H1 (cell line): ENCODE measurements around the gene IQSEC3. TPM values are rescaled to one million over a fixed set of nuclear protein-coding genes. Genes with fewer than 3 reads are reported as not detected.

Source experiments
- CTCF ChIA-PET: fragments of 300-600 bp; sonication (Branson Sonifier 250); formaldehyde crosslinking; loops from one replicate; lab custom pipeline; 2021; ENCODE audit not compliant: partially characterized antibody; lab: Charles Lee
- POLR2A ChIA-PET: fragments of 300-600 bp; sonication (Branson Sonifier 250); formaldehyde crosslinking; loops from one replicate; lab custom pipeline; 2021; ENCODE audit warnings: inconsistent platforms; ENCODE audit not compliant: partially characterized antibody; lab: Charles Lee
- DNase-seq, 2 experiments: peaks; one replicate each; pipeline versions ENCODE4 v3.0.0 to v3.0.0-alpha.2; 2010 to 2022; ENCODE audit warnings: low spot score in 2 of 2, low read depth in 1 of 2, mixed read lengths in 1 of 2
- FAIRE-seq: peaks from 2 replicates; lab custom pipeline; 2011; peaks lifted over from hg19 to GRCh38; lab: Jason Lieb, UNC
- H2AFZ ChIP-seq: 2 replicates; pipeline ENCODE4 v1.8.1; 2012; ENCODE audit warnings: low read length, inconsistent platforms
- H2AK5ac ChIP-seq: 2 replicates; pipeline ENCODE4 v1.6.1; 2013; ENCODE audit warnings: low read depth, low read length
- H2BK120ac ChIP-seq: replicated peaks from 2 replicates; pipeline ENCODE3; 2013; ENCODE audit warnings: low read depth, low read length, inconsistent platforms
- H2BK12ac ChIP-seq: 2 replicates; pipeline ENCODE4 v1.6.1; 2013; ENCODE audit warnings: low read depth, low read length
- H2BK15ac ChIP-seq: 2 replicates; pipeline ENCODE4 v1.6.1; 2013; ENCODE audit warnings: low read length
- H2BK20ac ChIP-seq: 2 replicates; pipeline ENCODE4 v1.6.1; 2013; ENCODE audit warnings: low read length
- H2BK5ac ChIP-seq: 2 replicates; pipeline ENCODE4 v1.6.1; 2013; ENCODE audit warnings: low read depth, low read length
- H3K14ac ChIP-seq: 2 replicates; pipeline ENCODE4 v1.6.1; 2013; ENCODE audit warnings: inconsistent platforms; ENCODE audit not compliant: insufficient read length
- H3K18ac ChIP-seq: 2 replicates; pipeline ENCODE4 v1.6.1; 2013; ENCODE audit warnings: low read length; ENCODE audit errors: extremely low read depth
- H3K23ac ChIP-seq: 2 replicates; pipeline ENCODE4 v1.6.1; 2013; ENCODE audit warnings: inconsistent platforms; ENCODE audit not compliant: insufficient read length
- H3K23me2 ChIP-seq: 2 replicates; pipeline ENCODE4 v1.6.1; 2013; ENCODE audit warnings: low read depth, low read length
- H3K27ac ChIP-seq: 2 replicates; pipeline ENCODE4 v1.6.1; 2011; ENCODE audit warnings: low read depth, low read length, inconsistent platforms
- H3K27me3 ChIP-seq, 4 experiments: replicated peaks in 1 of 4; 1 replicate in 1 of 4; 2 replicates in 3 of 4; pipeline versions ENCODE4 v1.6.1 to v1.8.1; 2011 to 2013; ENCODE audit warnings: low read length in 3 of 4, mild to moderate bottlenecking in 3 of 4, inconsistent platforms in 2 of 4, mixed read lengths in 2 of 4, moderate library complexity in 1 of 4; ENCODE audit not compliant: control insufficient read depth in 3 of 4, insufficient read depth in 3 of 4; ENCODE audit errors: extremely low read depth in 1 of 4
- H3K36me3 ChIP-seq, 4 experiments: 2 replicates each; pipeline versions ENCODE4 v1.6.1 to v1.8.1; 2011 to 2013; ENCODE audit warnings: mild to moderate bottlenecking in 4 of 4, low read length in 3 of 4, moderate library complexity in 2 of 4, control low read depth in 1 of 4, inconsistent platforms in 1 of 4; ENCODE audit not compliant: insufficient read depth in 4 of 4, control insufficient read depth in 2 of 4
- H3K4ac ChIP-seq: replicated peaks from 2 replicates; pipeline ENCODE3; 2013; ENCODE audit warnings: low read length, low read depth, mixed read lengths, inconsistent platforms; ENCODE audit not compliant: insufficient read length
- H3K4me1 ChIP-seq, 4 experiments: replicated peaks in 1 of 4; 1 replicate in 1 of 4; 2 replicates in 3 of 4; pipeline versions ENCODE4 v1.6.1 to v1.8.1; 2011 to 2013; ENCODE audit warnings: low read length in 3 of 4, inconsistent platforms in 2 of 4, mixed read lengths in 1 of 4; ENCODE audit not compliant: insufficient read depth in 4 of 4, control insufficient read depth in 3 of 4
- H3K4me2 ChIP-seq, 2 experiments: 2 replicates each; pipeline versions ENCODE4 v1.6.1 to v1.8.1; 2011 to 2013; ENCODE audit warnings: low read depth in 2 of 2, low read length in 2 of 2, control low read depth in 1 of 2, inconsistent platforms in 1 of 2, mild to moderate bottlenecking in 1 of 2; ENCODE audit not compliant: insufficient read depth in 1 of 2
- H3K4me3 ChIP-seq, 4 experiments: fragments of 200-600, 300-600 bp in 1 of 4; sonication (generic), shearing (Covaris generic), sonication (Bioruptor Twin) in 1 of 4; 2 replicates each; pipeline versions ENCODE4 v1.5.1 to v1.8.1; 2011 to 2016; ENCODE audit warnings: low read length in 4 of 4, low read depth in 3 of 4, control low read depth in 2 of 4, inconsistent platforms in 2 of 4, mild to moderate bottlenecking in 2 of 4, mixed read lengths in 1 of 4, moderate library complexity in 1 of 4; ENCODE audit not compliant: insufficient read depth in 2 of 4; ENCODE audit errors: extremely low read depth in 1 of 4
- H3K56ac ChIP-seq: replicated peaks from 2 replicates; pipeline ENCODE3; 2013; ENCODE audit warnings: low read depth, mild to moderate bottlenecking, mixed read lengths, low read length, inconsistent platforms; ENCODE audit not compliant: insufficient read length
- H3K79me1 ChIP-seq: 2 replicates; pipeline ENCODE4 v1.6.1; 2013; ENCODE audit warnings: low read depth, low read length, control low read depth
- H3K79me2 ChIP-seq, 2 experiments: 2 replicates each; pipeline versions ENCODE4 v1.6.1 to v1.8.1; 2012 to 2013; ENCODE audit warnings: low read length in 2 of 2, mild to moderate bottlenecking in 2 of 2, inconsistent platforms in 1 of 2; ENCODE audit not compliant: insufficient read depth in 2 of 2, control insufficient read depth in 1 of 2
- H3K9ac ChIP-seq, 4 experiments: replicated peaks in 1 of 4; 1 replicate in 1 of 4; 2 replicates in 3 of 4; pipeline versions ENCODE4 v1.6.1 to v1.8.1; 2011 to 2013; ENCODE audit warnings: low read depth in 3 of 4, low read length in 3 of 4, control low read depth in 2 of 4, mild to moderate bottlenecking in 2 of 4, moderate library complexity in 2 of 4, inconsistent platforms in 1 of 4; ENCODE audit errors: extremely low read depth in 1 of 4
- H3K9me3 ChIP-seq, 2 experiments: 2 replicates each; pipeline versions ENCODE4 v1.6.1 to v1.8.1; 2012 to 2013; ENCODE audit warnings: mild to moderate bottlenecking in 2 of 2, moderate library complexity in 2 of 2, control low read depth in 1 of 2, inconsistent platforms in 1 of 2, low read depth in 1 of 2, low read length in 1 of 2, mixed read lengths in 1 of 2; ENCODE audit not compliant: insufficient read depth in 2 of 2
- H4K20me1 ChIP-seq, 2 experiments: replicated peaks in 1 of 2; 2 replicates each; pipeline versions ENCODE3 to v1.8.1; 2011 to 2013; ENCODE audit warnings: inconsistent platforms in 2 of 2, low read length in 2 of 2, mild to moderate bottlenecking in 1 of 2; ENCODE audit not compliant: insufficient read depth in 2 of 2, control insufficient read depth in 1 of 2
- H4K5ac ChIP-seq: 2 replicates; pipeline ENCODE4 v1.6.1; 2013; ENCODE audit warnings: low read length, low read depth, mixed read lengths, inconsistent platforms; ENCODE audit not compliant: insufficient read length
- H4K8ac ChIP-seq: 2 replicates; pipeline ENCODE4 v1.8.0; 2013; ENCODE audit warnings: mild to moderate bottlenecking, moderate library complexity, low read length, inconsistent platforms; ENCODE audit not compliant: insufficient read depth; ENCODE audit errors: extremely low read depth
- H4K91ac ChIP-seq: replicated peaks from 2 replicates; pipeline ENCODE3; 2013; ENCODE audit warnings: low read length, mixed read lengths, inconsistent platforms; ENCODE audit not compliant: insufficient read length
- ATF2 ChIP-seq: IDR thresholded peaks from 2 replicates; pipeline ENCODE4 v1.6.1; 2012; ENCODE audit warnings: low read length, inconsistent platforms
- ATF3 ChIP-seq: IDR thresholded peaks from 2 replicates; pipeline ENCODE4 v1.6.1; 2011; ENCODE audit warnings: low read depth, mild to moderate bottlenecking, low read length; ENCODE audit not compliant: insufficient read depth
- BRCA1 ChIP-seq: IDR thresholded peaks from 2 replicates; pipeline ENCODE4 v1.6.1; 2012; ENCODE audit warnings: low read depth, low read length, improper control_type of control experiment
- CEBPB ChIP-seq: IDR thresholded peaks from 2 replicates; pipeline ENCODE4 v1.6.1; 2012; ENCODE audit warnings: low read depth, low read length
- CHD1 ChIP-seq: IDR thresholded peaks from 2 replicates; pipeline ENCODE4 v1.6.1; 2012; ENCODE audit warnings: low read depth, low read length, improper control_type of control experiment
- CREB1 ChIP-seq: IDR thresholded peaks from 2 replicates; pipeline ENCODE4 v1.6.1; 2012; ENCODE audit warnings: inconsistent platforms
- HDAC6 ChIP-seq: IDR thresholded peaks from one replicate; pipeline ENCODE4 v1.7.1; 2012; ENCODE audit warnings: low read depth, mild to moderate bottlenecking, inconsistent platforms, low read length, moderate library complexity
- MAX ChIP-seq: IDR thresholded peaks from 2 replicates; pipeline ENCODE4 v1.6.1; 2012; ENCODE audit warnings: inconsistent platforms
- RXRA ChIP-seq: IDR thresholded peaks from 2 replicates; pipeline ENCODE4 v1.6.1; 2011; ENCODE audit warnings: low read depth, mild to moderate bottlenecking, low read length, moderate library complexity; ENCODE audit not compliant: insufficient read depth
- SIX5 ChIP-seq: IDR thresholded peaks from 2 replicates; pipeline ENCODE4 v1.6.1; 2011; ENCODE audit warnings: mild to moderate bottlenecking, low read depth, low read length
- TAF1 ChIP-seq: IDR thresholded peaks from 2 replicates; pipeline ENCODE4 v1.6.1; 2011; ENCODE audit warnings: mild to moderate bottlenecking, low read depth, low read length
- ZNF274 ChIP-seq: IDR thresholded peaks from 2 replicates; pipeline ENCODE4 v1.7.0; 2012; ENCODE audit warnings: low read length, borderline replicate concordance; ENCODE audit errors: extremely low read depth
- WGBS, 2 experiments: shearing (Covaris generic) in 1 of 2; methylation state at CpG; one replicate each; pipeline versions ENCODE4 v1.1.6 to v1.1.7; 2013 to 2015; ENCODE audit warnings: low lambda C conversion rate in 2 of 2, mixed read lengths in 2 of 2, inconsistent platforms in 1 of 2, low coverage in 1 of 2, missing lambda C conversion rate in 1 of 2; ENCODE audit not compliant: insufficient replicate concordance in 2 of 2, insufficient coverage in 1 of 2, insufficient read length in 1 of 2; ENCODE audit errors: extremely low coverage in 1 of 2, missing lambda C conversion rate in 1 of 2; 5-methylcytosine and 5-hydroxymethylcytosine counted together
- polyA plus RNA-seq, 7 experiments: library from polyadenylated mRNA; depleted of rRNA in 3 of 7; stranded (reverse) in 5 of 7; unstranded in 2 of 7; fragments of >200 nt in 5 of 7; fragments of 200-250 nt in 2 of 7; gene quantifications; 1 replicate in 5 of 7; 2 replicates in 1 of 7; 4 replicates in 1 of 7; pipeline versions ENCODE4 v1.2.1 to v1.2.3, GENCODE V29; 2011 to 2013; ENCODE audit warnings: missing spikeins in 2 of 7, mixed read lengths in 2 of 7
- total RNA-seq: library from RNA; stranded (reverse); fragmentation: NEBNext Ultra II Directional; extraction: Animal tissue kit (Norgen Biotek cat#: 25700); gene quantifications from 2 replicates; pipeline ENCODE4 v1.2.1, GENCODE V29; 2021

The IQSEC3 gene
- total and polyA plus RNA-seq, 2 of the 8 experiments (the other 6 are each of a cell fraction or from before 2014, with no cell fraction given), result 1.2 to 3.1 TPM

- Histone ChIP-seq H2AK5ac (no peak overlapping the region), H2BK5ac (no peak overlapping the region), H3K23me2 (no peaks in the 10 kb centered on the region), H2BK12ac (no peak overlapping the region), H3K27me3 (peaks cover 1 to 20% (median 9%) of the 10 kb centered on the region in 4 experiments), H3K36me3 (no peaks in the 10 kb centered on the region), H3K4me3 (no peak overlapping the region), H3K56ac (no peak overlapping the region), H3K18ac (no peak overlapping the region), H2BK120ac (no peak overlapping the region), H4K8ac (no peak overlapping the region), H4K91ac (no peak overlapping the region), H3K9ac (no peak overlapping the region), H3K79me2 (no peaks in the 10 kb centered on the region), H4K20me1 (peaks cover 0 to 1% of the 10 kb centered on the region in 2 experiments), H3K14ac (no peak overlapping the region), H2BK20ac (no peak overlapping the region), H3K79me1 (no peaks in the 10 kb centered on the region), H2AFZ (no peak overlapping the region), H3K4ac (no peak overlapping the region), H3K27ac (no peak overlapping the region), H3K4me1 (no peaks in the 10 kb centered on the region), H3K23ac (no peak overlapping the region), H3K4me2 (no peak overlapping the region), H3K9me3 (no peaks in the 10 kb centered on the region), H4K5ac (no peak overlapping the region), H2BK15ac (no peak overlapping the region)
- 81% methylated on average over 5 of the region's 5 CpGs; no CpG with 5 or more reads in 1 of the 2 experiments for WGBS, 2 experiments
- ChIA-PET POLR2A (no interaction called here), CTCF (interaction anchor here (1.3 to 1.7 kb wide), 4 partner anchors 9 to 141 kb away, joined by 3 to 7 read pairs (median 4); no protein-coding TSS in a partner anchor)
- no peak for TF ChIP-seq CHD1
- TF ChIP-seq TAF1, result no peak
- no peak for TF ChIP-seq ATF3
- no peak for TF ChIP-seq BRCA1
- TF ChIP-seq HDAC6, result no peak
- no peak for TF ChIP-seq ZNF274
- no peak for TF ChIP-seq ATF2
- TF ChIP-seq SIX5, result no peak
- no peak for TF ChIP-seq CREB1
- no peak for TF ChIP-seq MAX
- no peak for TF ChIP-seq RXRA
- no peak for TF ChIP-seq CEBPB
- DNase-seq (no peak), FAIRE-seq (no peak)
Measured at GRCh38 chr12:78981-79380, 12.4 kb downstream of the IQSEC3 start.
